MM.1S (cell line): ENCODE data around the gene CCND2.

Experiments used
- DNase-seq: peaks from one replicate; pipeline ENCODE4 v3.0.0-alpha.2; 2015
- H2AFZ ChIP-seq: fragments of 300-600 bp; sonication (generic); 2 replicates; pipeline ENCODE4 v1.6.0; 2016; ENCODE audit warnings: antibody characterized with exemption, low read length
- H3F3A ChIP-seq: fragments of 300-600 bp; sonication (generic); 2 replicates; pipeline ENCODE4 v1.6.1; 2016; ENCODE audit warnings: mild to moderate bottlenecking, antibody characterized with exemption, low read length, moderate library complexity, mixed read lengths; ENCODE audit not compliant: insufficient read depth
- H3K27ac ChIP-seq: fragments of 300-600 bp; sonication (generic); 2 replicates; pipeline ENCODE4 v1.5.1; 2016; ENCODE audit warnings: mild to moderate bottlenecking, low read length
- H3K27me3 ChIP-seq: fragments of 300-600 bp; sonication (generic); replicated peaks from 2 replicates; pipeline ENCODE4 v1.6.0; 2016; ENCODE audit warnings: low read length; ENCODE audit not compliant: insufficient read depth
- H3K36me3 ChIP-seq: fragments of 300-600 bp; sonication (generic); replicated peaks from 2 replicates; pipeline ENCODE4 v1.6.1; 2016; ENCODE audit warnings: mild to moderate bottlenecking, low read length, mixed read lengths; ENCODE audit not compliant: insufficient read depth
- H3K4me1 ChIP-seq: fragments of 300-600 bp; sonication (generic); 2 replicates; pipeline ENCODE4 v1.6.1; 2016; ENCODE audit warnings: low read length, mixed read lengths
- H3K4me2 ChIP-seq: fragments of 300-600 bp; sonication (generic); 2 replicates; pipeline ENCODE4 v1.6.0; 2016; ENCODE audit warnings: low read depth, low read length
- H3K4me3 ChIP-seq: fragments of 300-600 bp; sonication (generic); 2 replicates; pipeline ENCODE4 v1.5.1; 2016; ENCODE audit warnings: low read length, mixed read lengths
- H3K79me2 ChIP-seq: fragments of 300-600 bp; sonication (generic); 2 replicates; pipeline ENCODE4 v1.6.1; 2016; ENCODE audit warnings: mixed run types, low read length, mixed read lengths
- H3K9ac ChIP-seq: fragments of 300-600 bp; sonication (generic); 2 replicates; pipeline ENCODE4 v1.6.1; 2016; ENCODE audit warnings: low read length, mixed read lengths
- H3K9me2 ChIP-seq: fragments of 300-600 bp; sonication (generic); replicated peaks from 2 replicates; pipeline ENCODE4 v1.6.1; 2016; ENCODE audit warnings: mild to moderate bottlenecking, low read length, mixed read lengths; ENCODE audit not compliant: insufficient read depth
- H3K9me3 ChIP-seq: fragments of 300-600 bp; sonication (generic); replicated peaks from 2 replicates; pipeline ENCODE4 v1.6.1; 2016; ENCODE audit warnings: mild to moderate bottlenecking, low read length, mixed read lengths; ENCODE audit not compliant: insufficient read depth
- H4K20me1 ChIP-seq: fragments of 300-600 bp; sonication (generic); 2 replicates; pipeline ENCODE4 v1.6.1; 2016; ENCODE audit warnings: mild to moderate bottlenecking, low read length, moderate library complexity, mixed read lengths; ENCODE audit not compliant: insufficient read depth
- CTCF ChIP-seq: fragments of 300-600 bp; sonication (generic); IDR thresholded peaks from 2 replicates; pipeline ENCODE4 v1.5.1; 2016; ENCODE audit warnings: antibody characterized with exemption, low read length, mixed read lengths
- EZH2 ChIP-seq: fragments of 300-600 bp; sonication (generic); optimal IDR thresholded peaks from 2 replicates; pipeline ENCODE3; 2017; ENCODE audit warnings: low read depth, mild to moderate bottlenecking, antibody characterized with exemption, low read length, mixed read lengths
- EZH2phosphoT487 ChIP-seq: fragments of 300-600 bp; sonication (generic); IDR thresholded peaks from 2 replicates; pipeline ENCODE4 v1.6.1; 2018; ENCODE audit warnings: antibody characterized with exemption, low read length

CCND2 gene

DNA sequence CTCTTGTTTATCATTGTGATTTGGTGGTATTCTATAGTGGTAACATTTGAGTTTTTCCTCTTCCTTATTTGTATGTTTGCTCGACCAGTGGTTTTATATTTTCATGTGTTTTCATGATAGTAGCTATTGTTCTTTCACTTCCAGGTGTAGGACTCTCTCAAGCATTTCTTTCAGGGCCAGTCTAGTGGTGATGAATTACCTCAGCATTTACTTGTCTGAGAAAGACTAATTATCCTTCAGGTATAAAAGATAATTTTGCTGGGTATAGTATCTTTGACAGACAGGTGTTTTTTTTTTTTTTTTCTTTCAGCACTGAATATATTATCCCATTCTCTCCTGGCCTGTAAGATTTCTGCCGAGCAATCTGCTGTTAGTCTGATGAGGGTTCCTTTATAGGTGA is 35.0 kb upstream of the CCND2 start:
- Histone ChIP-seq H3K79me2 (no peaks in the 10 kb centered on the region), H3K9me3 (no peaks in the 10 kb centered on the region), H3K4me3 (no peak overlapping the region), H2AFZ (no peak overlapping the region), H3K27me3 (no peaks in the 10 kb centered on the region), H3K9ac (no peak overlapping the region), H3K4me1 (no peaks in the 10 kb centered on the region), H3K9me2 (no peaks in the 10 kb centered on the region), H4K20me1 (no peaks in the 10 kb centered on the region), H3K36me3 (no peaks in the 10 kb centered on the region), H3K4me2 (no peak overlapping the region), H3K27ac (no peak overlapping the region), H3F3A (no peaks in the 10 kb centered on the region)
- no peak for DNase-seq
- no peak for TF ChIP-seq EZH2phosphoT487
- TF ChIP-seq CTCF = no peak
- TF ChIP-seq EZH2 = no peak

DNA sequence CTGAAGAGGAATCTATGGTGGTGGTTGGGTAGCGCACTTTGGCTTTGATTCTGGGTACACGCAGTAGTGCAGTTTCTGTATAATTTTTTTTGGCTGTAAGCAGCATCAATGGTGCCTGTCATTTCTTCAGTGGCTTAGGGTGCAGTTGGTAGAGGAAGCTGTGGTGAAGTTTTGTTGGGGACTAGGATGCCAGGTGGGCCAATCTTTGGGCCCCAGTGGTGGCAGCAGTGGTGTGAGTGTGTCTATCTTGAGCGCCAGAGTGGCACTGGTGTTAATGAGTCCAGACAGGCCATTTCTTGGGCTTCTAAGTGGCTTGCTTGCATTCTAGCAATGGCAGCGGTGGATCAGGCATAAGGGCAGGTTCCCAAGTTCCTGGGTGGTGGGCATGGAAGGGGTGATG is 33.8 kb upstream of the CCND2 start:
- no peak overlapping the region for H3K4me2 ChIP-seq
- H4K20me1 ChIP-seq = no peaks in the 10 kb centered on the region
- H3K9ac ChIP-seq = no peak overlapping the region
- H3F3A ChIP-seq = no peaks in the 10 kb centered on the region
- DNase-seq = no peak
- H3K4me1 ChIP-seq = peaks cover 4% of the 10 kb centered on the region
- H3K79me2 ChIP-seq = no peaks in the 10 kb centered on the region
- H3K27me3 ChIP-seq = peaks cover 7% of the 10 kb centered on the region; the same call in 1 of the 2 replicates
- H3K9me2 ChIP-seq = no peaks in the 10 kb centered on the region
- H3K4me3 ChIP-seq = no peak overlapping the region
- H3K36me3 ChIP-seq = no peaks in the 10 kb centered on the region
- H3K27ac ChIP-seq = no peak overlapping the region
- TF ChIP-seq EZH2 = no peak
- no peak for TF ChIP-seq EZH2phosphoT487
- no peak for TF ChIP-seq CTCF
- no peak overlapping the region for H2AFZ ChIP-seq
- H3K9me3 ChIP-seq = no peaks in the 10 kb centered on the region

GRCh38 chr12:4240161-4240783 is 33.3 kb upstream of the CCND2 start:
- Histone ChIP-seq H3K27me3 (peaks cover 8% of the 10 kb centered on the region; the same call in 1 of the 2 replicates), H2AFZ (no peak overlapping the region), H3K4me3 (no peak overlapping the region)

More at GRCh38 chr12:4240161-4240783, 33.3 kb upstream of the CCND2 start:
- Histone ChIP-seq H3K9me3 (no peaks in the 10 kb centered on the region), H3K9ac (no peak overlapping the region), H3K4me2 (no peak overlapping the region), H3K9me2 (no peaks in the 10 kb centered on the region), H3K4me1 (peaks cover 9% of the 10 kb centered on the region), H3K36me3 (no peaks in the 10 kb centered on the region), H3K27ac (no peak overlapping the region), H4K20me1 (no peaks in the 10 kb centered on the region), H3K79me2 (no peaks in the 10 kb centered on the region), H3F3A (peaks cover 3% of the 10 kb centered on the region)
- DNase-seq = no peak
- TF ChIP-seq EZH2 = no peak
- TF ChIP-seq EZH2phosphoT487 = no peak
- no peak for TF ChIP-seq CTCF
